Loucy (cell line): ENCODE measurements around the gene SYNDIG1.

Source experiments
- H2AFZ ChIP-seq: fragments of 200-600 bp; sonication (generic); 2 replicates; pipeline ENCODE4 v1.6.0; 2016; ENCODE audit warnings: antibody characterized with exemption, mild to moderate bottlenecking, low read length, moderate library complexity
- H3F3A ChIP-seq: fragments of 200-600 bp; 2 replicates; pipeline ENCODE4 v1.6.0; 2016; ENCODE audit warnings: antibody characterized with exemption, low read depth, mild to moderate bottlenecking
- H3K27me3 ChIP-seq: fragments of 200-600 bp; sonication (generic); 2 replicates; pipeline ENCODE4 v1.6.1; 2014; ENCODE audit warnings: low read length, mild to moderate bottlenecking; ENCODE audit not compliant: insufficient read depth, poor library complexity, severe bottlenecking
- H3K36me3 ChIP-seq: fragments of 200-600 bp; sonication (generic); 2 replicates; pipeline ENCODE4 v1.6.1; 2016; ENCODE audit warnings: low read length; ENCODE audit not compliant: insufficient read depth
- H3K4me1 ChIP-seq: fragments of 200-600 bp; sonication (generic); 2 replicates; pipeline ENCODE4 v1.5.1; 2014; ENCODE audit warnings: low read length, mild to moderate bottlenecking; ENCODE audit not compliant: insufficient read depth, poor library complexity, severe bottlenecking
- H3K4me2 ChIP-seq: fragments of 200-600 bp; sonication (generic); 2 replicates; pipeline ENCODE4 v1.6.0; 2014; ENCODE audit warnings: antibody characterized with exemption, low read length, low read depth, mild to moderate bottlenecking; ENCODE audit not compliant: poor library complexity, severe bottlenecking
- H3K4me3 ChIP-seq: fragments of 200-600 bp; sonication (generic); 2 replicates; pipeline ENCODE4 v1.5.1; 2014; ENCODE audit warnings: low read length, mild to moderate bottlenecking, mixed read lengths; ENCODE audit not compliant: poor library complexity, severe bottlenecking
- H3K79me2 ChIP-seq: fragments of 200-600 bp; sonication (generic); 2 replicates; pipeline ENCODE4 v1.6.1; 2014; ENCODE audit warnings: low read length; ENCODE audit not compliant: insufficient read depth
- H3K9ac ChIP-seq: fragments of 200-600 bp; sonication (generic); 2 replicates; pipeline ENCODE4 v1.6.0; 2014; ENCODE audit warnings: mild to moderate bottlenecking, low read depth, low read length, moderate library complexity; ENCODE audit not compliant: poor library complexity, severe bottlenecking
- H3K9me2 ChIP-seq: fragments of 200-600 bp; sonication (generic); replicated peaks from 2 replicates; pipeline ENCODE4 v1.6.1; 2016; ENCODE audit warnings: low read depth, low read length, mixed read lengths
- H3K9me3 ChIP-seq: fragments of 200-600 bp; sonication (generic); 2 replicates; pipeline ENCODE4 v1.6.1; 2014; ENCODE audit warnings: mild to moderate bottlenecking, antibody characterized with exemption, low read length, low read depth; ENCODE audit not compliant: insufficient read depth
- H4K20me1 ChIP-seq: fragments of 200-600 bp; sonication (generic); 2 replicates; pipeline ENCODE4 v1.6.0; 2014; ENCODE audit warnings: antibody characterized with exemption, low read length, mild to moderate bottlenecking; ENCODE audit not compliant: insufficient read depth, poor library complexity, severe bottlenecking
- EZH2phosphoT487 ChIP-seq: fragments of 200-600 bp; IDR thresholded peaks from 2 replicates; pipeline ENCODE4 v1.6.1; 2018; ENCODE audit warnings: antibody characterized with exemption, mild to moderate bottlenecking, moderate library complexity, borderline replicate concordance
- TF ChIP-seq, protein P1 (sequence below): fragments of 200-600 bp; sonication (generic); conservative IDR thresholded peaks from 2 replicates; pipeline ENCODE4 v1.5.1; 2014; ENCODE audit warnings: mild to moderate bottlenecking, antibody characterized with exemption, low read length

Gene SYNDIG1

GRCh38 chr20:24478584-24478983, 9.2 kb downstream of the SYNDIG1 start:
- H3F3A ChIP-seq, result no peaks in the 10 kb centered on the region
- H4K20me1 ChIP-seq, result no peaks in the 10 kb centered on the region
- no peak overlapping the region for H3K4me2 ChIP-seq
- no peaks in the 10 kb centered on the region for H3K36me3 ChIP-seq
- peaks cover 5% of the 10 kb centered on the region; the same call in 1 of the 2 replicates for H3K9me3 ChIP-seq
- H3K9ac ChIP-seq, result no peak overlapping the region
- TF ChIP-seq, protein P1, sequence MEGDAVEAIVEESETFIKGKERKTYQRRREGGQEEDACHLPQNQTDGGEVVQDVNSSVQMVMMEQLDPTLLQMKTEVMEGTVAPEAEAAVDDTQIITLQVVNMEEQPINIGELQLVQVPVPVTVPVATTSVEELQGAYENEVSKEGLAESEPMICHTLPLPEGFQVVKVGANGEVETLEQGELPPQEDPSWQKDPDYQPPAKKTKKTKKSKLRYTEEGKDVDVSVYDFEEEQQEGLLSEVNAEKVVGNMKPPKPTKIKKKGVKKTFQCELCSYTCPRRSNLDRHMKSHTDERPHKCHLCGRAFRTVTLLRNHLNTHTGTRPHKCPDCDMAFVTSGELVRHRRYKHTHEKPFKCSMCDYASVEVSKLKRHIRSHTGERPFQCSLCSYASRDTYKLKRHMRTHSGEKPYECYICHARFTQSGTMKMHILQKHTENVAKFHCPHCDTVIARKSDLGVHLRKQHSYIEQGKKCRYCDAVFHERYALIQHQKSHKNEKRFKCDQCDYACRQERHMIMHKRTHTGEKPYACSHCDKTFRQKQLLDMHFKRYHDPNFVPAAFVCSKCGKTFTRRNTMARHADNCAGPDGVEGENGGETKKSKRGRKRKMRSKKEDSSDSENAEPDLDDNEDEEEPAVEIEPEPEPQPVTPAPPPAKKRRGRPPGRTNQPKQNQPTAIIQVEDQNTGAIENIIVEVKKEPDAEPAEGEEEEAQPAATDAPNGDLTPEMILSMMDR, result no peak
- TF ChIP-seq EZH2phosphoT487, result no peak
- H3K79me2 ChIP-seq, result no peaks in the 10 kb centered on the region
- no peaks in the 10 kb centered on the region for H3K4me1 ChIP-seq
- no peaks in the 10 kb centered on the region for H3K9me2 ChIP-seq
- H3K27me3 ChIP-seq, result no peaks in the 10 kb centered on the region
- no peak overlapping the region for H2AFZ ChIP-seq
- no peak overlapping the region for H3K4me3 ChIP-seq

GRCh38 chr20:24479106-24479505, 9.7 kb downstream of the SYNDIG1 start:
- H3K79me2 ChIP-seq, result no peaks in the 10 kb centered on the region

GRCh38 chr20:24479595-24479994, 10.2 kb downstream of the SYNDIG1 start:
- no peak overlapping the region for H3K4me2 ChIP-seq
- no peak overlapping the region for H3K4me3 ChIP-seq
- no peak overlapping the region for H2AFZ ChIP-seq
- no peaks in the 10 kb centered on the region for H3K79me2 ChIP-seq
- H3K9ac ChIP-seq, result no peak overlapping the region
- H3K9me3 ChIP-seq, result peaks cover 5% of the 10 kb centered on the region; the same call in 1 of the 2 replicates
- H3K4me1 ChIP-seq, result no peaks in the 10 kb centered on the region
- H3K9me2 ChIP-seq, result no peaks in the 10 kb centered on the region
- no peaks in the 10 kb centered on the region for H3K27me3 ChIP-seq
- no peak for TF ChIP-seq EZH2phosphoT487
- TF ChIP-seq, protein P1, result no peak
- H4K20me1 ChIP-seq, result no peaks in the 10 kb centered on the region
- no peaks in the 10 kb centered on the region for H3K36me3 ChIP-seq
- H3F3A ChIP-seq, result no peaks in the 10 kb centered on the region

More at GRCh38 chr20:24479106-24479505, 9.7 kb downstream of the SYNDIG1 start:
- Histone ChIP-seq H3K9me2 (no peaks in the 10 kb centered on the region), H3K4me2 (no peak overlapping the region), H3K27me3 (no peaks in the 10 kb centered on the region), H4K20me1 (no peaks in the 10 kb centered on the region), H3K4me3 (no peak overlapping the region), H2AFZ (no peak overlapping the region), H3K9ac (no peak overlapping the region), H3K36me3 (no peaks in the 10 kb centered on the region), H3K4me1 (no peaks in the 10 kb centered on the region), H3F3A (no peaks in the 10 kb centered on the region), H3K9me3 (peaks cover 5% of the 10 kb centered on the region; the same call in 1 of the 2 replicates)
- TF ChIP-seq, protein P1, result no peak
- TF ChIP-seq EZH2phosphoT487, result no peak
